Mesenchymal stem cell (in vitro differentiated cells and primary cell): Measurements from ENCODE around the gene NRP2.
A peak's percentile ranks its signal among the peaks of the same experiment; 100 is the strongest.

Experiments used
- DNase-seq: peaks from one replicate; pipeline ENCODE4 v3.0.0-alpha.2; 2013
- H2AFZ ChIP-seq: one replicate; pipeline ENCODE4 v1.6.1; 2013; ENCODE audit warnings: low read depth, mild to moderate bottlenecking, control low read depth, inconsistent platforms, low read length, moderate library complexity
- H2AK5ac ChIP-seq: 2 replicates; pipeline ENCODE4 v1.6.1; 2013; ENCODE audit warnings: low read length, moderate library complexity, mild to moderate bottlenecking, inconsistent platforms; ENCODE audit not compliant: severe bottlenecking
- H2BK120ac ChIP-seq: one replicate; pipeline ENCODE4 v1.6.1; 2013; ENCODE audit warnings: low read depth, mild to moderate bottlenecking, inconsistent platforms, low read length, moderate library complexity
- H2BK12ac ChIP-seq, 2 experiments: one replicate each; pipeline ENCODE4 v1.6.1; 2013; ENCODE audit warnings: inconsistent platforms in 2 of 2, low read length in 2 of 2, mild to moderate bottlenecking in 2 of 2, moderate library complexity in 2 of 2, control low read depth in 1 of 2
- H2BK15ac ChIP-seq: one replicate; pipeline ENCODE4 v1.6.1; 2013; ENCODE audit warnings: mild to moderate bottlenecking, low read depth, inconsistent platforms; ENCODE audit not compliant: poor library complexity, severe bottlenecking
- H2BK5ac ChIP-seq: 2 replicates; pipeline ENCODE4 v1.6.1; 2013; ENCODE audit warnings: low read depth, mild to moderate bottlenecking, low read length, control low read depth, inconsistent platforms; ENCODE audit not compliant: poor library complexity, severe bottlenecking
- H3K14ac ChIP-seq, 2 experiments: one replicate each; pipeline ENCODE4 v1.6.1; 2013; ENCODE audit warnings: inconsistent platforms in 2 of 2, low read length in 2 of 2, control low read depth in 1 of 2, mild to moderate bottlenecking in 1 of 2, moderate library complexity in 1 of 2
- H3K18ac ChIP-seq, 2 experiments: one replicate each; pipeline ENCODE4 v1.6.1; 2013; ENCODE audit warnings: inconsistent platforms in 2 of 2, low read length in 2 of 2, control low read depth in 1 of 2, low read depth in 1 of 2, mild to moderate bottlenecking in 1 of 2
- H3K23ac ChIP-seq, 2 experiments: one replicate each; pipeline ENCODE4 v1.6.1; 2013; ENCODE audit warnings: inconsistent platforms in 2 of 2, low read length in 2 of 2, mild to moderate bottlenecking in 2 of 2, moderate library complexity in 2 of 2, control low read depth in 1 of 2
- H3K27ac ChIP-seq: 2 replicates; pipeline ENCODE4 v1.5.1; 2013; ENCODE audit warnings: mild to moderate bottlenecking, moderate library complexity, low read length, control low read depth, inconsistent platforms; ENCODE audit not compliant: poor library complexity, severe bottlenecking
- H3K27me3 ChIP-seq, 2 experiments: 2 replicates each; pipeline versions ENCODE4 v1.6.1 to v1.7.0; 2013; ENCODE audit warnings: low read length in 2 of 2, mild to moderate bottlenecking in 2 of 2, moderate library complexity in 2 of 2, control low read depth in 1 of 2, inconsistent platforms in 1 of 2; ENCODE audit not compliant: control insufficient read depth in 1 of 2, insufficient read depth in 1 of 2
- H3K36me3 ChIP-seq, 2 experiments: 2 replicates each; pipeline versions ENCODE4 v1.6.1 to v1.7.0; 2013; ENCODE audit warnings: low read length in 2 of 2, control low read depth in 1 of 2, inconsistent platforms in 1 of 2, low read depth in 1 of 2, mild to moderate bottlenecking in 1 of 2; ENCODE audit not compliant: insufficient read depth in 2 of 2, control insufficient read depth in 1 of 2
- H3K4ac ChIP-seq, 2 experiments: one replicate each; pipeline ENCODE4 v1.6.1; 2013; ENCODE audit warnings: inconsistent platforms in 2 of 2, low read length in 2 of 2, mild to moderate bottlenecking in 2 of 2, moderate library complexity in 2 of 2, control low read depth in 1 of 2, low read depth in 1 of 2
- H3K4me1 ChIP-seq: 2 replicates; pipeline ENCODE4 v1.6.1; 2013; ENCODE audit warnings: low read depth, low read length, control low read depth; ENCODE audit not compliant: control insufficient read depth, insufficient read depth
- H3K4me2 ChIP-seq: 2 replicates; pipeline ENCODE4 v1.6.1; 2013; ENCODE audit warnings: low read length, mild to moderate bottlenecking, inconsistent platforms; ENCODE audit not compliant: poor library complexity, severe bottlenecking
- H3K4me3 ChIP-seq, 2 experiments: 2 replicates each; pipeline versions ENCODE4 v1.5.1 to v1.7.0; 2013; ENCODE audit warnings: low read length in 2 of 2, mild to moderate bottlenecking in 2 of 2, control low read depth in 1 of 2, low read depth in 1 of 2; ENCODE audit not compliant: insufficient read depth in 1 of 2
- H3K79me1 ChIP-seq: replicated peaks from 2 replicates; pipeline ENCODE4 v1.6.1; 2013; ENCODE audit warnings: mild to moderate bottlenecking, control low read depth, low read length, inconsistent platforms; ENCODE audit not compliant: poor library complexity, severe bottlenecking
- H3K9ac ChIP-seq: 2 replicates; pipeline ENCODE4 v1.7.0; 2013; ENCODE audit warnings: mild to moderate bottlenecking, low read length, moderate library complexity
- H3K9me3 ChIP-seq: 2 replicates; pipeline ENCODE4 v1.7.0; 2013; ENCODE audit warnings: mild to moderate bottlenecking, low read length; ENCODE audit not compliant: control insufficient read depth
- H4K8ac ChIP-seq: one replicate; pipeline ENCODE4 v1.6.1; 2013; ENCODE audit warnings: inconsistent platforms, mild to moderate bottlenecking, low read length, moderate library complexity
- H4K91ac ChIP-seq: one replicate; pipeline ENCODE4 v1.6.1; 2013; ENCODE audit warnings: mild to moderate bottlenecking, low read length, inconsistent platforms
- WGBS: methylation state at CpG from one replicate; pipeline ENCODE4 v1.1.7; 2013; ENCODE audit warnings: mixed read lengths; 5-methylcytosine and 5-hydroxymethylcytosine counted together

NRP2 gene

DNA sequence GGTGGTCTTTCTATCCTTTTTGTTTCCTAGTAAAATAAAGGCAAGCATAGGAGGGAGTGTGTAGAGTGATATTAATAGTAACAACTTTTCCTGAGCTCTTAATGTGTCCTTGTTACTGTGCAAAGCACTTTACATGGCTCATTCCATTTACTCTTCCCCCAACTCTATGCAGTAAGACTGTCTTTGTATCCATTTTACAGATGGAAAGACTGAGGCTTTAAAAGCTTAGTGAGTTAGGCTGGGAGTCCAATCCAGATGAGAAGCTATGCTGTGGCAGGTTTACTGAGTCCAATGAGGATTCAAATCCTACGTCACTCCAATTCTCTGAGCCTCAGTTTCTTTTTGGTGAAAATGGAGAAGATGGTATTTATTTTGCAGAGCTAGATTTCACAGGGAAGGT, 77.4 kb downstream of the NRP2 start:
- no peak for DNase-seq
- Histone ChIP-seq H2BK12ac (peak overlapping the region in 1 of 2 experiments; percentile 75), H3K23ac (no peak overlapping the region), H3K4me1 (peaks cover 14% of the 10 kb centered on the region), H3K4me3 (no peak overlapping the region), H4K91ac (no peak overlapping the region), H3K79me1 (no peaks in the 10 kb centered on the region), H3K27me3 (no peaks in the 10 kb centered on the region), H3K9ac (no peak overlapping the region), H2BK120ac (no peak overlapping the region), H3K4me2 (no peak overlapping the region), H3K36me3 (peaks cover 7 to 22% of the 10 kb centered on the region in 2 experiments), H3K9me3 (no peaks in the 10 kb centered on the region), H3K27ac (no peak overlapping the region), H2BK15ac (no peak overlapping the region), H3K4ac (no peak overlapping the region), H3K14ac (no peak overlapping the region), H3K18ac (peak overlapping the region in 1 of 2 experiments; percentile 4), H2BK5ac (no peak overlapping the region), H2AFZ (no peak overlapping the region), H2AK5ac (no peak overlapping the region), H4K8ac (no peak overlapping the region)
- WGBS: 100% methylated on average over 1 of the region's 1 CpG

DNA sequence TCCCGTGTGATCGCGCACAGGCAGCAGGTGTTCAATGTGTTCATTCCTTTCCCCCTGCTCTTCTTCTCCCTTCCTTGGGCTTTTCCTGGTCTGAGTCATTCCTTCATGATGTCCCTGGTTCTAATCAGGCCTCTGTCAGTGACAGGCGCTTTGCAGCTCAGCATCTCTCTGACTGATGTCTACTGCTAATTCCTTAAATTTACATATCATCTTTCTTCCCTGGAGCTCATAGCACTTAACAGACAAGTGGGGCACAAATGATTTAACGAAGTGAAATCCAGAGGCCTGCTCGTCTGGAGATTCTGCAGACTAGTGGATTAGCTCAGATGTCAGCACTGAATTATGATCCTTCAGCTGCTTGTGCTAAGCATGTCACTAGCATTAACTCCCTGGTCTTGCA, 77.9 kb downstream of the NRP2 start:
- Histone ChIP-seq H3K4me2 (no peak overlapping the region), H3K4me1 (peaks cover 12% of the 10 kb centered on the region), H3K27ac (no peak overlapping the region), H3K4ac (no peak overlapping the region), H2BK12ac (peak overlapping the region in 1 of 2 experiments; percentile 22), H3K23ac (no peak overlapping the region), H3K36me3 (peaks cover 7 to 22% of the 10 kb centered on the region in 2 experiments), H3K14ac (no peak overlapping the region), H3K27me3 (no peaks in the 10 kb centered on the region), H3K79me1 (no peaks in the 10 kb centered on the region), H2AFZ (no peak overlapping the region), H3K18ac (peak overlapping the region in 1 of 2 experiments; percentile 4), H3K4me3 (no peak overlapping the region), H2BK15ac (no peak overlapping the region), H2AK5ac (no peak overlapping the region), H4K8ac (no peak overlapping the region), H3K9ac (no peak overlapping the region), H2BK120ac (no peak overlapping the region), H3K9me3 (no peaks in the 10 kb centered on the region), H2BK5ac (no peak overlapping the region), H4K91ac (no peak overlapping the region)
- peak; percentile 72 for DNase-seq
- 49% methylated on average over 6 of the region's 6 CpGs for WGBS

GRCh38 chr2:205761421-205761820, 79.1 kb downstream of the NRP2 start:
- H3K36me3 ChIP-seq: peaks cover 7 to 32% of the 10 kb centered on the region in 2 experiments
- 93% methylated on average over 4 of the region's 4 CpGs for WGBS
- H3K27me3 ChIP-seq: no peaks in the 10 kb centered on the region
- H2BK120ac ChIP-seq: no peak overlapping the region
- DNase-seq: no peak
- no peak overlapping the region for H3K4ac ChIP-seq
- no peak overlapping the region for H2BK5ac ChIP-seq
- no peaks in the 10 kb centered on the region for H3K9me3 ChIP-seq
- H2AK5ac ChIP-seq: no peak overlapping the region
- no peak overlapping the region for H4K8ac ChIP-seq
- no peak overlapping the region for H3K23ac ChIP-seq
- no peak overlapping the region for H3K18ac ChIP-seq
- H4K91ac ChIP-seq: peak overlapping the region; percentile 16
- no peaks in the 10 kb centered on the region for H3K79me1 ChIP-seq
- no peak overlapping the region for H3K27ac ChIP-seq
- H3K14ac ChIP-seq: no peak overlapping the region
- no peak overlapping the region for H3K4me3 ChIP-seq
- no peak overlapping the region for H2AFZ ChIP-seq
- no peak overlapping the region for H3K4me2 ChIP-seq
- peak overlapping the region in 1 of 2 experiments; percentile 6 for H2BK12ac ChIP-seq
- peaks cover 10% of the 10 kb centered on the region for H3K4me1 ChIP-seq
- H2BK15ac ChIP-seq: no peak overlapping the region
- H3K9ac ChIP-seq: no peak overlapping the region

- Histone ChIP-seq H3K4me2 (no peak overlapping the region), H3K18ac (no peak overlapping the region), H3K9ac (no peak overlapping the region), H3K79me1 (no peaks in the 10 kb centered on the region), H2BK120ac (no peak overlapping the region), H3K9me3 (no peaks in the 10 kb centered on the region), H2BK15ac (no peak overlapping the region), H3K27me3 (no peaks in the 10 kb centered on the region), H4K8ac (no peak overlapping the region), H3K14ac (no peak overlapping the region), H3K4me1 (peaks cover 10% of the 10 kb centered on the region), H3K23ac (no peak overlapping the region), H2BK12ac (peak overlapping the region in 1 of 2 experiments; percentile 10), H3K4me3 (no peak overlapping the region), H4K91ac (no peak overlapping the region), H3K36me3 (peaks cover 11 to 41% of the 10 kb centered on the region in 2 experiments), H2AK5ac (no peak overlapping the region), H2AFZ (no peak overlapping the region), H2BK5ac (no peak overlapping the region), H3K27ac (no peak overlapping the region), H3K4ac (peak overlapping the region in 1 of 2 experiments; percentile 7)
- DNase-seq: peak; percentile 46
These were observed 80.6 kb downstream of the NRP2 start for GRCh38 chr2:205762881-205763280.
